Measurements from ENCODE around the gene COL25A1.
"Not testable (repeated sequence)": the region's sequence is repeated elsewhere in the genome, so short reads cannot be mapped to it uniquely, and the experiment has no call there.

COL25A1 gene

GRCh38 chr4:109027016-109027500 lies 275.4 kb downstream of the COL25A1 start:
- H3K4me2 ChIP-seq: no peak overlapping the region

GRCh38 chr4:109026588-109026987 lies 275.9 kb downstream of the COL25A1 start:
- H3K4me2 ChIP-seq: no peak overlapping the region
- H4K20me1 ChIP-seq: no peaks in the 10 kb centered on the region
- peaks cover 13% of the 10 kb centered on the region for H3K9me3 ChIP-seq
- no peak overlapping the region for H3K9ac ChIP-seq
- H3K36me3 ChIP-seq: no peaks in the 10 kb centered on the region
- H3K27me3 ChIP-seq: no peaks in the 10 kb centered on the region
- no peak overlapping the region for H3K27ac ChIP-seq
- no peaks in the 10 kb centered on the region for H3K4me1 ChIP-seq
- no peak overlapping the region for H3K4me3 ChIP-seq
- TF ChIP-seq Cebpa-rat (IDR thresholded peaks at IDR 0.05): no peak

More at GRCh38 chr4:109027016-109027500, 275.4 kb downstream of the COL25A1 start:
- Histone ChIP-seq H3K9ac (no peak overlapping the region), H3K27ac (no peak overlapping the region), H3K36me3 (no peaks in the 10 kb centered on the region), H4K20me1 (no peaks in the 10 kb centered on the region), H3K27me3 (no peaks in the 10 kb centered on the region), H3K4me3 (no peak overlapping the region), H3K4me1 (no peaks in the 10 kb centered on the region), H3K9me3 (peaks cover 8% of the 10 kb centered on the region)
- no peak for TF ChIP-seq Cebpa-rat (IDR thresholded peaks at IDR 0.05)

DNA sequence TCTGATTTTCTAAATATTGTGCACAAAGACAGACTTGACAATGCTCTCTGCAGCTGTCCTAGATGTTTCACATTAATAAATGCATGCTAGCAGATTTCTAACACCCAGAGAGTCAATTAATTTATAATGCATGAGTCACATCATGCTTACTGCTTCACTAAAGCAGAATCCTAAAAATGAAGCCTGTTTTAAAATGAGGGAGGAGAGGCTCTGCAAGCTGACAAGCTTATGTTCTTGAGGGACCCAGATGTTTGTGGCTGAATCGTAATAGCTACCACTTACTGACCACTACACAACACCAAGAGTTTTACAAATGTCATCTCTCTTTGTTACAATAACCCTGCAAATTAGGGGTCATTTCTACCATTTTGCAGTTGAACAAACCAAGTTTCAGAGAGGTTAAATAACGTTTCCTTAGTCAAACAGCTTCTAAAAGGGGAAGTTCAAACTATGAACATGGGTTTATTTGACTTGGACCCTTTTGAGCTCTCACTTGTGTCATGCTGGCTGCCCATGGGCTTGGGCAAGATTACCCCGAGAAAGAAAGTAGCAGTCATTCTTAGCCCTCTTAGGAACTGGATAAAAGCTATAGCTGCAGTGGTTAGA lies 276.9 kb downstream of the COL25A1 start:
- Histone ChIP-seq H3K4me3 (no peak overlapping the region), H3K27me3 (no peaks in the 10 kb centered on the region), H3K9ac (no peak overlapping the region), H3K4me2 (no peak overlapping the region), H3K27ac (no peak overlapping the region), H3K9me3 (peaks cover 21% of the 10 kb centered on the region), H3K4me1 (no peaks in the 10 kb centered on the region), H4K20me1 (no peaks in the 10 kb centered on the region), H3K36me3 (no peaks in the 10 kb centered on the region)
- no peak for TF ChIP-seq Cebpa-rat (IDR thresholded peaks at IDR 0.05)

GRCh38 chr4:109022961-109023360 lies 279.5 kb downstream of the COL25A1 start:
- no peaks in the 10 kb centered on the region for H3K27me3 ChIP-seq
- H3K36me3 ChIP-seq: no peaks in the 10 kb centered on the region
- no peak overlapping the region for H3K4me2 ChIP-seq
- no peaks in the 10 kb centered on the region for H3K4me1 ChIP-seq
- no peak for TF ChIP-seq Cebpa-rat (IDR thresholded peaks at IDR 0.05)
- no peak overlapping the region for H3K9ac ChIP-seq
- no peak overlapping the region for H3K27ac ChIP-seq
- H4K20me1 ChIP-seq: no peaks in the 10 kb centered on the region
- H3K4me3 ChIP-seq: no peak overlapping the region
- peaks cover 21% of the 10 kb centered on the region for H3K9me3 ChIP-seq

GRCh38 chr4:109021630-109022029 lies 280.8 kb downstream of the COL25A1 start:
- not testable (repeated sequence) for H4K20me1 ChIP-seq, H3K4me2 ChIP-seq, H3K4me3 ChIP-seq, H3K27ac ChIP-seq, H3K36me3 ChIP-seq, H3K4me1 ChIP-seq, H3K27me3 ChIP-seq, H3K9ac ChIP-seq
- peaks cover 26% of the 10 kb centered on the region for H3K9me3 ChIP-seq

- H3K27ac ChIP-seq: no peak overlapping the region
- H3K4me1 ChIP-seq: no peaks in the 10 kb centered on the region
- no peak for TF ChIP-seq Cebpa-rat (IDR thresholded peaks at IDR 0.05)
- H3K4me3 ChIP-seq: no peak overlapping the region
- H4K20me1 ChIP-seq: no peaks in the 10 kb centered on the region
- H3K9ac ChIP-seq: no peak overlapping the region
- H3K27me3 ChIP-seq: no peaks in the 10 kb centered on the region
- H3K4me2 ChIP-seq: no peak overlapping the region
- H3K36me3 ChIP-seq: no peaks in the 10 kb centered on the region
- peaks cover 34% of the 10 kb centered on the region for H3K9me3 ChIP-seq
These were observed 281.6 kb downstream of the COL25A1 start for GRCh38 chr4:109020861-109021260.

DNA sequence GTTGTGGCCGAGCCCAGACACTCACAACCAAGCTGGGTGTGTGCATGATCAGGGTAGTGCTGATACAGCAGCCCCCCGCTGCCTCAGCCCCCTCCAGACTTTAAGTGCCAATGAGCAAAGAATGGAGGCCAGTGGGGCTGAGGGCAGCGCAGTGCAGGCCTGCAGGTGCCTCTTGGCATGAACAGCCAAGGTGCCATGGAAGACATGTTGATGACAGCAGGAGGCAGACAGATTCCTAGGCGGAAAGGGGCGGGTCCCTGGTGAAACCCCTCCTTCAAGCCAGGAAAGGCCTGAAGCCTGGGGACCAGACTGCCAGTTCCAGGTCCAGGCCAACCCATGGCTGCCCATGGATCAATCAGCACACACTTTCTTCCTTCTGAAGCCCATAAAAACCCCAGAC lies 286.3 kb downstream of the COL25A1 start:
- no peak overlapping the region for H3K4me3 ChIP-seq
- no peak for TF ChIP-seq Cebpa-rat (IDR thresholded peaks at IDR 0.05)
- no peaks in the 10 kb centered on the region for H3K4me1 ChIP-seq

DNA sequence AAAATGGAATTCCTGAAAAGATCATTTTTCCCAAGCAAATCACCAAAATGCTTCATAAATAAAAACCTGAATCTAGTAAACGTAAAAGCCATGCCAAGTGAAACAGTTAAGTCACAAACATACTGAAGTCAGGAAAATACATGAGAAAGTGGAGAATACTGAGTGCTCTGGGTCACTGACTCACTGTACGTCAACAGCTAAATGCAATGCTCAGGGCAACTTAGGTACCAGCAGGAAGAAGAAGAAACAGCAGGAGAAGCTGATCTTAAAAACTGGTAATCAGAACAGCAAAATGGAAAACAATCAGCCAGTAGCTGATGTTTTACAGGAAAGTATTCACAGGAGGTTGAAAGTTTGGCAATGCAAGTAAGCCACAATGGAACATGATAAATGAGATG lies 287.0 kb downstream of the COL25A1 start:
- Histone ChIP-seq H3K27ac (no peak overlapping the region), H3K9me3 (peaks cover 33% of the 10 kb centered on the region), H3K9ac (no peak overlapping the region), H3K4me3 (no peak overlapping the region), H3K36me3 (0 out of 2 replicates have a peak, but pooled peaks cover 8% of the 10 kb centered on the region), H3K4me1 (peaks cover 3% of the 10 kb centered on the region), H3K4me2 (no peak overlapping the region), H3K27me3 (no peaks in the 10 kb centered on the region), H4K20me1 (no peaks in the 10 kb centered on the region)
- no peak for TF ChIP-seq Cebpa-rat (IDR thresholded peaks at IDR 0.05)

More for the DNA sequence above, 286.3 kb downstream of the COL25A1 start:
- Histone ChIP-seq H3K27ac (no peak overlapping the region), H3K36me3 (0 out of 2 replicates have a peak, but pooled peaks cover 8% of the 10 kb centered on the region), H3K4me2 (no peak overlapping the region), H3K27me3 (no peaks in the 10 kb centered on the region), H3K9ac (no peak overlapping the region), H3K9me3 (peaks cover 38% of the 10 kb centered on the region), H4K20me1 (no peaks in the 10 kb centered on the region)

DNA sequence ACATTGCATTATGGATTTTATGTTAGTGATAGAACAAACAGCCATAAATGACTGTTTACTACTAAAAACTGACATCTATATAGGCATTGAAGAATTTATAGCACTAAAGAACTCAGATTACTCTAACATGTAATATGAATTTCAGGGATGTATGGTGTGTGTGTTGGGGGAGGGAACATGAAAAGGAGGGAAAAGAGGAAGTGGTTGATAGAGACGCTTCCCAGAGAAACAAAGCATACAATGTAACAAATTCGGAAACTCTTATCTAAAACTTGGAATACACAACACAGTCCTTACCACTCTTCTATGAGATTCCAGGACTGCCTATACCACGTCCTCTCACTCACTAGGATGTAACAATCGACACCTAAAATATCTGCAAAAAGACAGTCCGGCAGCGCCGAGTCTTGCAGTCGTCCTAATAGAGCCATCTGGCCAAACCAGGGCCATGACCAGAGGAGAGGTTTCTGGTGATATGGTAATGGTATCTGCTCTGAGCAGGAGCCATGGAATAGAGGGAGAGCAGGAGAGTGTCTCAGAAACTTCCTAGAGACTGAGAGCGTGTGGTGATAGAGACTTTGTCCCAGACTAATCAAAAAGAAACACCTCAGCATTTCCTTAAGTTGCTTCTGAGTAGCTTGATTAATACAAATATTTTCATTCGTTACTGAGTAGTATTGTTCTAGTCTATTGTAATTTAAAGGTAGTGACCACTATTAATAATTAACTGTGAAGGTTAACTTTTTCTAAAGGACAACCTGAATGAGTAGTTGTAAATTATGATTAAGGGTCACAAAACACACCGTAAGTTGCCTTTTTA lies 287.7 kb downstream of the COL25A1 start:
- TF ChIP-seq Cebpa-rat (IDR thresholded peaks at IDR 0.05): no peak
- H3K4me3 ChIP-seq: no peak overlapping the region
- no peak overlapping the region for H3K4me2 ChIP-seq
- H3K9ac ChIP-seq: no peak overlapping the region
- H3K9me3 ChIP-seq: peaks cover 33% of the 10 kb centered on the region
- no peaks in the 10 kb centered on the region for H4K20me1 ChIP-seq
- H3K27ac ChIP-seq: no peak overlapping the region
- peaks cover 9% of the 10 kb centered on the region for H3K4me1 ChIP-seq
- 0 out of 2 replicates have a peak, but pooled peaks cover 8% of the 10 kb centered on the region for H3K36me3 ChIP-seq
- no peaks in the 10 kb centered on the region for H3K27me3 ChIP-seq

DNA sequence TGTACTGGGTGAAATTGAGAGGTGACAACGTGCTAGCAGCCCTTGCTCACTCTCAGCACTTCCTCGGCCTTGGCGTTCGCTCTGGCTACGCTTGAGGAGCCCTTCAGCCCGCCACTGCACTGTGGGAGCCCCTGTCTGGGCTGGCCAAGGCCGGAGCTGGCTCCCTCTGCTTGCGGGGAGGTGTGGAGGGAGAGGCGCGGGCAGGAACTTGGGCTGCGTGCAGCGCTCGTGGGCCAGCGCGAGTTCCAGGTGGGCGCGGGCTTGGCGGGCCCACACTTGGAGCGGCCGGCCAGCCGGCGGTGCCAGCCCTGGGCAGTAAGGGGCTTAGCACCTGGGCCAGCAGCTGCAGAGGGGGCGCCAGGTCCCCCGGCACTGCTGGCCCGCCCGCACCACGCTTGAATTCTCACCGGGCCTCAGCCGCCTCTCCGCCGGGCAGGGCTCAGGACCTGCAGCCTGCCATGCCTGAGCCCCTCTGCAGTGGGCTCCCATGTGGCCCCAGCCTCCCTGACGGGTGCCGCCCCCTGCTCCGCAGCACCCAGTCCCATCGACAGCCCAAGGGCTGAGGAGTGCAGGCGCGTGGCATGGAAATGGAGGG lies 290.1 kb downstream of the COL25A1 start:
- no peak overlapping the region for H3K4me2 ChIP-seq
- no peak for TF ChIP-seq Cebpa-rat (IDR thresholded peaks at IDR 0.05)
- peaks cover 33% of the 10 kb centered on the region for H3K9me3 ChIP-seq
- H3K9ac ChIP-seq: no peak overlapping the region
- H3K36me3 ChIP-seq: 0 out of 2 replicates have a peak, but pooled peaks cover 8% of the 10 kb centered on the region
- H3K4me3 ChIP-seq: no peak overlapping the region
- H4K20me1 ChIP-seq: no peaks in the 10 kb centered on the region
- no peak overlapping the region for H3K27ac ChIP-seq
- peaks cover 12% of the 10 kb centered on the region for H3K4me1 ChIP-seq
- no peaks in the 10 kb centered on the region for H3K27me3 ChIP-seq

Measured in BLaER1 (cell line).